HS-27A (cell line): ENCODE data around the gene CRABP1.

Source experiments
- DNase-seq: peaks from one replicate; pipeline ENCODE4 v3.0.0-alpha.2; 2012; ENCODE audit warnings: low read depth, missing footprints

Gene CRABP1

DNA sequence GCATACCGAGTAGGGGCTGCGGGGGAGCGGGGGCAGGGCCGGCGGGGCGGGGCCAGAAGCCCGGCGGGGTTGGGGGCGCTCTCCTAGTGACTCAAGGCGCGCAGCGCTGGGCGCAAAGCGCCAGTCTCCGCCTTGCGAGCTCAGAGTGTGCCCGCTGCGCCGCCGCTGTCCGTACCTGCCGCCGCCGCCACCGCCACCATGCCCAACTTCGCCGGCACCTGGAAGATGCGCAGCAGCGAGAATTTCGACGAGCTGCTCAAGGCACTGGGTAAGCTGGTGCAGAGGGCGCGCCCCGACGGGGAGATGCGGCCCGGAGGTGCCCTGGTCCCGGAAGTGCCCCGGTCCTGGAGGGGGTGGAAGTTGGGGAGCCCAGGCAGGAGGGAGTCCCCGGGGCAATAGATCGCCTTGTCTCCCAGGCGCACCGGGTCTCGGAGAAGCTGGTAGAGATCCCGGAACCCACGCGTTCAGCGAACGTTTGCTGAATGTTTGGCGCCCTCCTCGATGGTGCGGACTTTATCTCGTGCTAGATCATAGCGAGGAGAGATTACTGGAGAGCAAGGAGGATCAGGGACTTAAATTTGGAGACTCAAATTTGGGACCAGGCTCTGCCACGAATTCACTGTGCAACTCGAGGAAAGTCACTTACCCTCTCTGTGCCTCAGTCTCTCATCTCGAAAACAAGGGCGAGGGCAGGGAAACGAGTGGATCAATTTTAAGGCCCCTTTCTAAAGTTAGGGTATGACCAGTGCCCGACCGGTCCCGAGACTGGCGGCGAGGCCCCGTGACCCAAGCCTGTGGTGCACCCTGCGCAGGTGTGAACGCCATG is at the start of gene CRABP1:
Gene CRABP1 (plus strand): TSS at position 123 of the 826 bp plus-strand sequence. CDS start 76 bp downstream, at position 199.
- DNase-seq: no peak

DNA sequence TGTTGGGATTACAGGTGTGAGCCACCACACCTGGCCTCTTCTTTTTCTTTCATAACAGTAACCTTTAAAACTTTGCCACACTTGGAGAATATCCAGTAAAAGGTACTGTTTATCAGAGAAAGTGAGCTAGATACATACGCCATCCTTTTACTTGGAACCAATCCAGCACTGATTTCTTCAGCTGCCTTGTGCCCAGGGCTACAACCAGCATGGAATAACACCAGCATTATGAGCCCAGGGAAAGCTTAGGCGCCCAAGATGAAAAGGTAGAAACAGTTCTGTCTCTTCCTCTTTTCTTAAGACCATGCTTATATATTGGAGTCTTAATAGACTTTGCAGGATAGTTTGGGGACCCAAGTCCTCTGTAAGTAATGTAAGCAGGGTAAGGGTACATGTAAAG is 49.1 kb upstream of the CRABP1 start:
- DNase-seq: no peak

DNA sequence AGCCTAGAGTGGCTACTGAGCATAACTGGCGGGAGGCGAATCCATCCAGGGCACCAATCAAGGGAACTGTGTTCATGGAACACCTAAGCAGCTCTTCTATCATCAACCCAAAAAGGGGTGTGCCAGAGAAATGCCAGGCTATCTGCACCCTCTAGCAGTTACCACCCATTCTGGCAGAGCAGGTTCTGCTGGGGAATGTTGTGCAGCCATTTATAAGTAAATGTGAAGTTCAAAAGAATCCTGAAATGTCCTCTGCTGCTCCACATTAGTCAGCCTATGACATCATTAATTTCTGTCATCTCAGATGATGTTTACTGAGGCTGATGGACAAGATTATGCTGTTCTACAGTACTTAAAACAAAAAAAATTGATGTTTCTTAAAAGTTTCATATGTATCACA is 48.5 kb upstream of the CRABP1 start:
- no peak for DNase-seq

DNA sequence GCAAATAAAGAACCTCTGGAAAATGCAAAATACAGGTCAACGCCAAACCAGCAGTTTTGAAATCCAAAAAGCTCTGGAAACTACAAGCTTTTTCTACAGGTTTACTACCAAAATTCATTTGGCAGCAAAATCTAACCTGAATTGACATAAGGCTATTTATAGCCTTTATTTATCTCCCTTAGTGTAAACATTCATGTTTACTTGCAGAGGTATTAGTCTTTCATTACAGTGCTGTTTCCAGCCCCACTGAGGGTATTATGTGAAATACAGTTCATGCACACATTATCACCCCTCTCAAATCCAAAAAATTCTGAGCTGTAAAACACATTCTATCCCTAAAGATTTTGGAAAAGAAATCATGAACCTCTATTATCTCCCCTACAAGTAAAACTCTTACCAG is 47.9 kb upstream of the CRABP1 start:
- no peak for DNase-seq

DNA sequence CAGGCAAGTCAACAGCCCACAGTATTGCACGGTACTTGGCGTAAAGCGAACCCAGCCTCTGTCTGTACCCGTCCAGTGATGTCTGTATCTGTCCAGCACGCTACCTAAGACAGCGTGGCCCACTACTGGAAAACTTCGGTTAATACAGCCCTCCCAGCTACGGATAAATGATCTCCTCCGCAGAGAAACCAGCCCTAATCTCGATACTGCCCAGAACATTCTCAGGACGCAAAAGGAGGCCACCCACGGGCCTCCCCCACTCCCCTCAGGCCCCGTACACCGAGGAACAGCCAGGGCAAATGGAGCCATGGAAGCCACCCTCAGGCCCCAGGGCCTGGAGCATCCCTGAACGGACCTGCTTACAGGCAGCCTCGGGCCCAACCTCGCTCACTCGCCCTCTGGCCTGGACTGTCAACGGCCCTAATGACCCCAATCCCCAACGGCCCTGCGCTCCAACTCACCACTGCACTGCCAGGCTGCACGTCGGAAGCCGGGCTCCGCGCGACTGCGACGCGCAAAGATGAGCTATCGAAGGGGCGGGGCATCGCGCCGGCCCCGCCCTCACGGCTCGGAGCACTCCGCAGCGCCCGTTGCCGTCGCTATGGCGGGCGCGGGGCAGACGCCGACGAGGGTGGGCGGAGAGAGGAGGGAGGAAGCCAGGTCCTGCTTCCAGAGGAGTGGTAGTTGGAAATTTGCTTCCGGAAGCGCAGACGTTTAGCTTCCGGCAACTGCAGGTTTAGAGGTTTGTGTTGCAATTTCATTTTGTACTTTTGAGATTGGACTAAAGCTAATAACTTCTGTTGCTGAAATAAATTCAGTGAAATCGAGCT is 40.8 kb upstream of the CRABP1 start, which contains the start of gene SKIC8:
Gene SKIC8 (minus strand): TSS at position 509 of the 830 bp plus-strand sequence. CDS start 3,923 bp downstream, outside the sequence.
- DNase-seq: peak; percentile 84

DNA sequence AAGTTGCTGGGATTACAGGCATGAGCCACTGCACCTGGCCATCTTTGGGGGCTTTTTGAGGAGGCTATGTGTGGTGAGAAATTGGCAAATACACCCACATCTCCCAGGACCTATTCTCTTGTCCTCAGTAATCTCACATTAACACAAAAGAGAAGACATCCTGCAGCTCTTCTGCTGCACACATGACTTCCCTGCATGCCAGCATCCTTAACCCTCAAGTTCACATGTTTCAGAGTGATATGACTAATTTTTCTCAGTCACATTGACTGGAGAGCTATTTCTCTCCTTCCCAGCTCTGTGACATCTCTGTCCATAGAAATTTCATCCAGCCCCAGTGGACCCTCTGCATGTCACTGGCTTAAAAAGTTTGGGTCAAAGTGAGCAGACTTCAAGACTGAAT is 38.8 kb upstream of the CRABP1 start:
- DNase-seq: no peak

DNA sequence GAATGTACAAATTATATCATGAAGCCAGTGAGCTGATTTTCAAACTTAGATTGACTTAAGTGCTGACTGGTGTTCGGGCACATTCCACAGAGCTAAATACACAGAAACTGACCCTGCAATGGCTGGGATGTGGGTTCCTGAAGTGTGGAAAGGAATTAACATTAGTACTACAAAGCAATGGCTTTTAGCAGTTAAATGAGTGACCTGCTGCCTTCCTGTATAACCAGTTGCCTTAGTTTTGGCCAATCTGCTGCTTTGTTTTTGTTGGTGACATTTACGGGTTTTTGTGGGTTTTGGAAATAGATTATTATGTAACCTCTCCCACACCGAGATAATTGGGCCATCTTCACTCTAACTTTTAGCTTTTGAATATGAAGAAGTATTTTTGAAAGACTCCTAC is 38.3 kb upstream of the CRABP1 start:
- no peak for DNase-seq

DNA sequence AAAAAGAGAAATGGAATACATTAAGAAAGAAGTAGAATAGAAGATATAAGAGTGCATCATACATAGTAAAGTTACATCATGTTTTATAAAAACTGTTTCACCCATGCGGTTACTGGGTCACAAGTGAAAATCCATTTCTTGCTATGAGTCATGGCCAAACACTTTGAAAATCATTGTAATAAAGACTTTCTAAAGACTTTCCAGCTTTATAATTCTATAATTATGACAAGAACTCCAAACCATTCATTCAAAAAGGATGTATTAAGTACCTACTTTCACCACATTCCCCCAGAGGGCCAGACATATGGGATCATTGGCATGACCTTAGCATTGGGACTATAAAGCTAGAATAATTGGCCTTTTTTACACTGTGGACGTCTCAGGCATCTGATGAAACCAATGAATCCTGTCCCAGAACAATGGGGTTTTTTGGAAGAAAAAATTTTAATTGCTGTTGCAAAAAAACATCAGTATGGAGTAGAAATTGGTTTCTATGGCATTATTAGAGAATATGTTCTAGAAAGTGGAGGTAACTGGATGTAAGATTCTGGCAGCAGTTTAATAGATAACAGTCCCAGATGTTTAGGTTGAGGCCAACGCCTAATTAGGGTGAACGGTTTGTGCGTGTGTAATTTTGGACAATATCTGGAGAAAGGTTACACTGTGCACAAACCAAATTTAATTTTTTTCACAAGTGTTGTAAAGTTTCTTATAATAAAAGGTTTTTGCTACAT is 37.4 kb upstream of the CRABP1 start:
- DNase-seq: peak; percentile 91

DNA sequence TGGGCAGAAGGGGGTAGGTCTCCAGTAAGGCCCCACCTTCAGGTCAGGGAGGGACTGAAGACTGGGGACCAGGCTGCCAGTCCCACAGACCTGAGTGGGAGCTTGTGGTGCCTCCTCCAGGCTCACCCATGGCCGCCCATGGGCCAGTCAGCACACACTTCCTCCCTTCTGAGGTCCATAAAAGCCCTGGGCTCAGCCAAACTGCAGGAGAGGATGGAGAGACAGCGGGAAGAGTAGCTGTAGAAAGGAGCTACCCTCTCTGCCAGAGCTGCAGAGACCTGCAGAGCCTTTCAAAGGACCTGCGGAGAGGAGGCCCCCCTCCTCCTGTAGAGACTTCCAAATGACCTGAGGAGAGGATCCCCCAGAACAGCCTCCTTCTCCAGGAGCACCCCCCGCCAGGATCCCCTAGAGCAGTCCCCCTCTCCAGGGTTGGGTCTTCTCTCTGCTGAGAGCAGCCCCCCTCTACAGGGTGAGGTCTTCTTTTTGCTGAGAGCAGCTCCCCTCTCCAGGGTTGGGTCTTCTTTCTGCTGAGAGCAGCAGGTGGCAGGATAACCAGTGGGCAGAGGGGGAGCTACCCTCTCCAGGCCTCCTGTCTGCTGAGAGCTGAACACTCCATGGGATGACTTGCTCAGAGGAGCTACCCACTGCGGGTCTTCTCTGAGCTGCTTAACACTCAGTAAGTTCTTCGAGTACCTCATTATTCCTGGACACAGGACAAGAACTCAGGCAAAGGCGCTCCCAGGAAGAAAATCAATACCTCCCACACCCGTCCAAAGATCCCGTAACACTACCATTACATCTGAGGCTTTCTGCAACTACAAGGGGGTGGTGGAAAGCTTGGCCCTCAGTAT is 35.7 kb upstream of the CRABP1 start:
- DNase-seq: no peak

DNA sequence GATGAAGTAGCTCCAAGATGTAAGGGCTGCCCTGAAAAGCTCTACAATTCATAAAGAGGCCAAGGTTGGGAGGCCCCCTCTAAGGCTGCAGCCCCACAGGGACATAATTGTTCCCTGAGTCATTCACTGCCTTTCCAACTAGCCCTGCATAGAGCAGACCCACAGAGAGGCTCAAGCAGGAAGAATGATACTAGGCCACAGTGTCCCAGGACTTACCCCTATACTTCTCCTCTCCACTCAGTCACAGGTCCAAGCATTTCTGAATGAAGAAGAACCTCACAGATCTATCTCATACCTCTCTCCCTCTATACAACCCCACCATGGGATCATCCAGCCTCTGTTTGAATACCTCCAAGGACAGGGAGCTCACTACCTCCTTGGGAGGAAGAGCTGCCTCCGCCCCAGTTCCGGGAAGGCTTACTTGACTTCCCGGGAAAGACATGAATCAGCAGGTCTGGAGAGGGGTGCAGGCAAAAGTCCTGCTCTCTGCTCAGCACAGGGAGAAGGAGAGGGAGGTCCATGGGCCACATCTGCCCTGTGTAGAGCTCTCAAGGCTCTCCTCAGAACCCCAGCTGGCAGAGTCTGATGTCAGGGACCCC is 33.9 kb upstream of the CRABP1 start:
- peak; percentile 72 for DNase-seq

DNA sequence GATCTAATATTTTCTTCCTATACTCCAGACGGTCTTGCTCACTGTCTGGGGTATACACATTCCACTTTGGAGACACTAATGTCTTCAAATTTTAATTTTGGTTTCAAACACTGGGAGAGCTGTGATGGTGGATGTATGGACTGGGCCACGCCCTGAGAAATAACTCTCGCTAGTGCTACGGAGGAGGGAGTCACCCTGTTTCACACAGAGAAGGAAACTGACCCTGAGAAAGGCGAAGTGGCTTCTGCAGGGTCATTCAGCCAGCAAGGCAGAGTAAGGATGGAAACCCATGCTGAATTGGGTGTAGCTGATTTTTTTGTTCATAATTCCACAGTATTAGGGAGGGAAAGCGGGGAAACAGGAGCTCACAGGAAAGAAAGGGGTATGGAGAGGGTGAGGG is 32.2 kb upstream of the CRABP1 start:
- DNase-seq: no peak

DNA sequence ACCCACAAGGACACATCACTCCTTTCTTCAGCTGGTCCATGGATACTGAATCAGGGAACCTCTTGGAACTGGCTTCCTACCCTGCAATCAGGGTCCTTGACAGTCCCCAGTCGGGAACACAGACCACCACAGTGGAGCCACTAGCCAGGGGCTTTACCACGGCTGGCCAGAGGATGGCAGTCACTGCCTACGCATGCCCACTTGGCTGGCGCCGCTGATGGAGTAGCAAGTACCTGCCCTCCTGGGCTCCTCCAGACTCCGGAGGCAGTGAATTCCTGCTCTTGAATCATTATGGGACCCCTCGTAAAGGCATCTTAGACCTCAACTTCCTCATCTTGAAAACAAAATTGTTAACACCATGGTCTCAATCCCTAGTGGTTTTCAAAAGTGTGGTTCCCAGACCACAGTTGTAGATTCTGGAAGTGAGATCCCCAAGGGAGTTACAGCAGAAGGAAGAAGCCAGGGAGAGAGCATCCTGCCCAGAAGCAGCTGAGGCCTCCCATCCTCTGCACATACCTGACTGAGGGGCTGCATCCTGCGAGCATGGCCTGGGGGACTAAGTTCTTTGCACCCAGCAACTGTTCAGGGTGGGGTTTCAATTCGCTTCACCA is 31.6 kb upstream of the CRABP1 start:
- DNase-seq: no peak

DNA sequence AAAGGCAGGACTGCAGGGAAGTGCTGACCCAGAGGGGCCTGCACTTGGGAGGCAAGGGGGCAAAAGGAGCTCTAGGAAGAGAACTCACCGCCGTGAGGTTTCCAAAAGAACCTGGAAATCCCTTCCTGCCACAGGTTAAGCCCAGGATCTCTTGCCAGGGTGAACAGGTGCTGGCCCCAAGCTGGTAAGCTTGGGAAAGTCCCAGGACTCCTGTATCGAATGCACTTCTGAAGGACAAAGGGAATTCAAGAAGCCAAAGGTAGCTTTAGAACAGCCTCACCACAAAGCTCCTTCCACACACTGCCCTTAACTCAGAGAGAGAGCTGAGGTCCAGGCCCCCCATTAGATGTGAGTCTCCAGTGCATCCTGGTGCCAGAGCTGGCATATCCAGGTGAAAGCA is 28.9 kb upstream of the CRABP1 start:
- no peak for DNase-seq

DNA sequence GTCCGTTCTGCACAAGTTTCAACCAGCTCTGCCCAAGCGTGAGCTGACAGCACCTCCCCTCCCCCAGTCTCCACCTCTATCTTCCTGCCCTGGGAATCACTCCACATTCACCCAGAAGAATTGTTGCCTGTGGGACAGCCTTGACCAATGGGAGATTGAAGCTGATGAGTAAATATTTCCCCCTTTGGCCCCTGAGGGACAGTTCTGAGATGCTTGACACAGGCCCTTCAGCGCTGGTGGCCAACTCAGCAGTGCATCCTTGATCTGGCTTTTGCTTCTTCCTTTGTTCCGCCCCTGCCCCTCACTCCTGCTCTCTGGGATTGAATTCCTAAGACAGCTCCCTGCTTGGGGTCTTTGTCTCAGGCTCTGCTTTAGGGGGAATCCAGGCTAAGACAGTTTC is 27.6 kb upstream of the CRABP1 start:
- DNase-seq: no peak

DNA sequence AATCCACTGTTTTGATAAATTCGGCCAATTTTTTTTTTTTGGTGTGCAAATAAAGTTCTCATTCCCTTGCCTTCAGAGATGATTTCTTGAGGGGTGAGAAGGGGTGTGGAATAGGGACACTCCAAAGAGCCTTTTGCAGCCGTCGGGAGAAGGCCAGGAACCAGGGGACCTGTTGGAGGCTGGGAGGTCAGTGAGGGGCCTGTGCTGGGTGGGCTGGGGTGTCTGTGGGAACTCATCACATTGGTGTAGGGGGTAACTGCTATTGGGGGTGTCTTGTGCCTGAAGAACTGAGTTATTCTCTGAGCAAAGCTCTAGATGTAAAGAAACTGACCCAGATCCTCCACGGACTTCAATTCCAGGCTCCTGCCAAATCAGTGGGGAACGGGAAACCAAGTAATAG is 27.2 kb upstream of the CRABP1 start:
- no peak for DNase-seq

DNA sequence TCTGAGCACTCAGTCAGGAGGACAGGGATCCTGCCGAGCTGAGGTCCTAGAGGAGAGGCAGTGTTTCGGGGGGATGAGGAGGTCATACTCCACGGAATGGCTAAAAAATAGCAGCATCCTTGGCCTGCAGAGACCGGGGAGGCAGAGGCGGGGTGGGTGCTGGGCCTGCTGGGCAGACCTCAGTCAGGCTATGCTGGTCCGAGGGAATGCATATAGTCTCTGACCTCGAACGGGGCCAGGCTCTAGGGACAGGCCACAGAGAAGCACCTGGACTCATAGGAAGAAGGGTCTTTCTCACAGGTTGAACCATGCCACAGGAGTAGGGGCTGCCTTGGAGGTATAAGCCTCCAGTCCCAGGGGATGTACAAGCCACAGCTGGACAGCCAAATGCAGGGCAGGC is 26.8 kb upstream of the CRABP1 start:
- DNase-seq: no peak

DNA sequence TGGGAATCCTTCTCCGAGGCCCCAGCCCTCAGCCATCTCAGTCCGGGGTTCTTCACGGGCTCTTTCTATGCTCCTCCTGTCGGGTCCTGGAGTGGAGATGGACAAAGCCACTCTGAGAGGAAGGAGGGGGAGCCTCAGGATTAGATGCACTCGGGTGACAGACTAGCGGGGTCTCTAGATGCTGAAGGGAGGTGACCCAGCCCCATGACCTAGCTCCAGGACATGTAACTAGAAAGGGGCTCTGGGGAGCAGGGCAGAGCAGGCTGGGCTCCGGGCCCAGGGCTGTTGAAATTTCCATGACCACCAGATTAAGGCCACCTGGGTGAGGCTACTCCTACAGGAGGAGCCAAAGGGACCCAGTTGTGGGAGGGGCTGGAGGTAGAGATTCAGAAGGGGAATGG is 26.0 kb upstream of the CRABP1 start:
- DNase-seq: no peak

DNA sequence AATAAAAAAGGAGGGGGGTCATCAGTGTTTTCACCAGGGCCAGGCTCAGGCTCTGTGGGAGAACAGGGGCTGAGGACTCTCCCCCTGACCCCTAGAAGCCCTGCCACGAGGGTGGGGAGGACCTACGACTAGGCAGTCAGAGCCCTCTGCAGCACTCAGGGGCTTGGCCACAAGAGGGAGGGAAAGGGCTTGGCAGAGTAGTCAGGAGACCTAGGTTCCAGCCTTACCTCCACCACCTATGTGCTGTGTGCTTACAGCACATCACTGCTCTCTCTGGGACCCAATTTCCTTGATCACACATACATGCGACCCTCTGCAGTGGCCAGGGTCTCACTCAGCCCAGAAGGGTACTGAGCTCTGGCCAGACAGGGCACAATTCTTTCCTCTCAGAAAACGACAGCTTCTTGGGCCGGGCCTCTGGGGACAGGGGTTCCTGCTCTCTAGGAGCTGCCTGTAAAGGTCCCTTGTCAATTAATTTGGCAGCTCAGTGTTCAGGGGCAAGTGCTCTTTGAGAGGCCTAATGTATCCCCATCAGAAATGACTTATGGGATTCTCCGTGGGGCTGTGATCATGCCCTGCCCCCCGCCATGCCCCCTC is 24.4 kb upstream of the CRABP1 start:
- no peak for DNase-seq

DNA sequence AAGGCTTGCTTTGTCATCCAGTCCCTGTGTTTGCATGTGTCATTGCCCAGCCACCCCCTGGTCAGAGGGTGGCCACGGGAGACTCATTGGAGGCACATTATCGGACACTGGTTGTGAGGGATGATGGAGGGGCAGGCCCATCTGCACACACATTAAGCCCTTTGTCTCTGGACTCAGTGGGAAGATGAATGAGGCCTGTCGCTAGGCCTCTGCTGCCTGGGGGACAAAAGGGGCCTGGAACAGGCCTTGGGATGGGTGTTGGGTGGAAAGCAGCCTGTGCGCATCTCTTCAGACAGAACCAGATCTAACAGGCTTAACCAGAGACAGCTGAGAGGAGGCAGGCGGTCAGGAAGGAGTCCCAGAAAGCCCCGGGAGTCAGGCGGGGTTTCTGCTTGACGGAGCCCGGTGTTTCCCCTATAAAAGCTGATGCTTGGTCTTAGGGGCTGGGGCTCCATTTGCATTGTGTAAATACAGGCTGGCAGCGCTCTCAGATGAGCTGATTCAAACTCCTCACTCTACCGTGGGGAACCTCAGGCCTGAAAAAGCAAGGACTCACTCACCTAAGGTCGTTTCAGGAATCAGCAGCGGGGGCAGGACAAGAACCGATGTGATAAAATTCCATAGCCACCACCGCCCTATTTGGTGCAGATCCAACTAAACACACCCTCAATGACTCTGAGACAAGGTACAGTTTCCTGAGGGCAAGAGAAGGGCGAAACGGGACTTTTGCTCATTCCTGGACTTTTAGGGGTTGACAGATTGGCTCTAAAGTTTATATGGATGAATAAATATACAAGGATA is 23.7 kb upstream of the CRABP1 start:
- no peak for DNase-seq
